Muscle of arm (tissue), 12 donors: ENCODE measurements around the gene CCNG2. TPM values are rescaled to one million over a fixed set of nuclear protein-coding genes. Genes with fewer than 3 reads are reported as not detected.

ENCODE experiments used
- DNase-seq: peaks from one replicate; pipeline ENCODE4 v3.0.0-alpha.2; 2013
- polyA plus RNA-seq, 12 donors: library from polyadenylated mRNA; unstranded; fragments of 120-200 nt; gene quantifications; one replicate each; pipeline ENCODE4 v1.2.1, GENCODE V29; 2013; ENCODE audit not compliant: insufficient read length in 12 of 12

CCNG2 gene
- polyA plus RNA-seq, 12 donors = 82.7 to 184 (median 135) TPM; not detected in 1

DNA sequence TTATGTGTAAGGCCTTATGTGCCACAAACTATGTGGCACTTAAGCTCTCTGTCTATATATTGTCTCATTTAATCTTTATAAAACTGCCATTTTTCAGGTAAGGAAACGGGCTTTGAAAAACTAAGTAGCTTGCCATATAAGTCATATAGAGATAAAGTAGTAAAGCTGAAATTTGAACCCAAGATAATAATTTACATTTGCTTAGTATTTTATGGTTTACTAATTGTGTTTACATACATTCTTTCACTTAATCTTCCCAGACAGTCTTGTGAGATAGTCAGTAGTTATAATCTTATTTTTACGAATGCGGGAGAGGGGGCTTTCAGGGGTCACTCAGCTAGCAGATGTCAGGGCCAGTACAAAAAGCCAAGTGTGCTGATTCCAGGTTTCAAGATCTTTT, 13.9 kb upstream of the CCNG2 start:
- no peak for DNase-seq

DNA sequence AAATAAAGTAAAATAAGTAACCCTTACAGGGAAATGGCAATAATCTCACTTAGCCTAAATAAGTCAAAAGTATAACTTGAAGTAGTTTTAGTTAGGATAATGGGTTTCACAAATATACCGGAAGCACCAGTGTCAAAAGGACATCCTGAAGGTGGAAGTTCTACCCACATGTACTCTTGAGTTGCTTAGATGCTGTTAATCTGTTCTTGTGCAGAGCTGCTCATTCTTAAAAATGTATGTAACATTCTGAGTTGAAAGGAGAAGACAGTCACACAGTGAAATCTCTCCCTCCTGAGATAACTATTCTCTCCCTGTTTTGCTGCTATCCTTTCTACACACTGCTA, 11.2 kb upstream of the CCNG2 start:
- DNase-seq = no peak

DNA sequence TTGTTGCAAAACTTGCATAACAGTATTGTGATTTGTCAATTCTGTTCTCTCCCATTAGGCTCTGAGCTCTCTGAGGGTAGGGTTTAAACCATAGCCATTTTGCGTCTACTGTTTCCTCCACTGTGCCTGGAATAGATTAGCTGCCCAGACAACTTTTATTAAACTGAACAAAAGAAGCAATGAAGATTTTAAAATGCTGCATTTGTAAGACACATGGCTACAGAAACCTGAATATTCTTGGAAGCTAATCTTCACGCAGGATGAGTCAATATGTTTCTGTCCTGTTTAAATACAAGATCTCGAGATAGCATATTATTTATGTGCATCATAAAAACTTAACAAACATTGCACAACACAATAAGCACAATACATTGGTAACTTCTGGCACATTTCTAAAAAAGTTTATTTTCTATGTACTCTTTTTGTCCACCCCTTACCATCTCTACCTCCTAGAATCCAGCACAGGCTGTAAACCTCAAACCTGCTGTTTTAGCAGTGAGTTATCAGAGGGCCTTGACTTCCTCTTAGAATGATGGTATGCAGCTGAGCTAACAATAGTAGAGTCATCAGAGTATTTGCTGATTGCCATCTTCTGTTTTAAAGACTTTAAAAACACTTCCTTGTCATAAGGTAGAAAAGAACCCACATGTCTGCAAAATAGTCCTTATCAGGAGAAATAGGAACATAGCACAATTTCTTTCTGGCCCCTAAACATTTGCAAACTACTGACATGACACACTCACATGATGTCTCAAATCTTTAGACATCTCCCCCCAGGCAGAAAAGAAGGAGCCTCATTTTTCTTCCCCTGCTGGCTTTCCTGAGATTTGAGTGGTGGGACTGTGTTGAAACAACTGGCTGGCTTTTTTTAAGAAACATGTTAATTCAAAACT, 10.6 kb upstream of the CCNG2 start:
- no peak for DNase-seq

GRCh38 chr4:77147079-77147782, 9.8 kb upstream of the CCNG2 start:
- no peak for DNase-seq

DNA sequence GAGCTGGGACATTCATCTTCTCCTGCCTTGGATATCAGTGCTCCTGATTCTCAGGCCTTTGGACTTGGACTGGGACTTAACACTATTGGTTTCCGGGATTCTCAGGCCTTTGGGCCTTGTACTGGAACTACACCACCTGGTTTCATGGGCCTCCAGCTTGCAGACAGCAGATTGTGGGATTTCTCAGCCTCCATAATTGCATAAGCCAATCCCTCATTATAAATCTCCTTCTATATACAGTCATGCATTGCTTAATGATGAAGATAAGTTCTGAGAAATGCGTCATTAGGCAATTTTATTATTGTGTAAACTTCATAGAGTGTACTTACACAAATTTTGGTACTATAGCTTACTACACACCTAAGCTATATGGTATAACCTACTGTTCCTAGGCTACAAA, 8.9 kb upstream of the CCNG2 start:
- no peak for DNase-seq

DNA sequence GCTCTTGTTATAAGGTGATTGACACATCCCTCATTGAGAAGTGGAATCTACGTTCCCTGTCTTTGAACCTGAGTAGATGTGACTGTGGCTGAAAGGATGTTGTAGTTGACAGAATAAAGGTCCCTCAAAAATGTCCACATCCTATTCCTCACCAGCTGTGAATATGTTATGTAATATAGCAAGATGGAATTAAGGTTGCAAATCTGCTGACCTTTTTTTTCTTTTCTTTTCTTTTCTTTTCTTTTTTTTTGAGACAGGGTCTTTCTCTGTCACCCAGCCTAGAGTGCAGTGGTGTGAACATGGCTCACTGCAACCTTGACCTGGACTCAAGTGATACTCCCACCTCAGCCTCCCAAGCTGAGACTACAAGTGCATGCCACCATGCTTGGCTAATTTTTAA, 7.2 kb upstream of the CCNG2 start:
- no peak for DNase-seq

DNA sequence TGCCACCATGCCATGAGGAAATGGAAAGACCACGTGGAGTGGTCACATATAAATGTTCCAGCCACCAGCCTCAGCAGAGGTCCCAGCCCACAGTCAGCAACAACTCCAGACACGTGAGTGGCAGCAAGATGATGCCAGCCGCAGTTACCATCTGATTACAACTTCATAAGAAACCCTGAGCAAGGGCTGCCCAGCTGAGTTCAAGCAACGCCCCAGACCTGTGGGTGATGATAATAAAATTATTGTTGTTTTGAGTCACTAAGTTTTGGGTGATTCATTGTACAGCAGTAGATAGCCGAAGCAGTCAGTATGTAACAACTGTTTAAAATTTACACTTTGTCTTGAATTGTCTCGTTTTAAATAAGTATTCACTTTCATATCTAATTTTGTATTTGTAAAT, 5.8 kb upstream of the CCNG2 start:
- no peak for DNase-seq

DNA sequence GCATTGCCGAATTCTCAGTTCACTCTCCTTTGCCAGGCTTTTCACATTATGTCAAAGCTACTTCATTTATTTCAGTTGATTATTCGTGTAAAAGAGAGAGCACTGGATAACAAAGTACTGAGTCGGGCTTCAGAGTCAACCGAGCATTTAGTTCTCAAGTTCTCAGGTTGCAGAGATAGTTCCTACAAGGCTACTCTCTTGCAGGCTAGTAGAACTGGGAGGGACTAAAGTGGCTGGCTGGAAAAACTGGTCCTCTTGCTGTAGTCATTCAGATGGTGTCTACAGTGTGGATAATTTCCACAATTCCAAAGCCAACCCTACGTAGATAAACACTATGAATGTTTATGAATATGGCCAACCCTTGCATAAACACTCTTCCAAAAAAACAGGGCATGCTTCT, 4.6 kb upstream of the CCNG2 start:
- no peak for DNase-seq

DNA sequence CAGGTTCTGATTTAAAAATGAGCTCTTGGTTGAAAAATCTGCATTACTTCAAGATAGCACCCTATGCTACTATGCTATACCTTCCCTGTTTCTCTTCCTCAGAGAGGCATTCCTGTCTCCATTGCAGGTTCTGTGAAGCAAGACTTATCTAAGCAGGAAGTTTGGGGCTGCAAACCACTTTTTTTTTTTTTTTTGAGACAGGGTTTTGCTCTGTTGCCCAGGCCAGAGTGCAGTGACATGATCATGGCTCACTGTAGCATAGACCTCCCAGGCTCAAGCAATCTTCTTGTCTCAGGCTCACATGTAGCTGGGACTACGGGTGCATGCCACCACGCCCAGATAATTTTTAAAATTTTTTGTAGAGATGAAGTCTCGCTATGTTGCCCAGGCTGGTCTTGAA, 4.0 kb upstream of the CCNG2 start:
- no peak for DNase-seq

DNA sequence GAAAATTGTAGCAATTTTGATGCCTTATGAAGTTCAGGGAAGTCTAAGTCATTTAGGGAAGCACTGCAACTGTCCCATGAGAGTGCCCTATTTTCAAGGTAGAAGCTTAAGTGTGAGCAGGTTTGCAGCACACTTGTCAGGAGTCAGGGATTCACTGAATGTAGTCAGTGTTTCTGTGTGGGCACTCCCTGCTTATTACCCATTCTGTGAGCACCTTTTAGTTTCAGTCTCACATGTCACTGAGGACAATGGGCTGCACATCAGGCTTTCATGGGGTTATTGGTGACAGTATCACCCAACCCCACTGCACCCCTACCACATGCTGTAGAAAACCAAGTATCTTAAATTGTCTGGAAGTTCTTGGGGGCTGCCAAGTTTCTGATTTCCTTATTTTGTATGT, 2.9 kb upstream of the CCNG2 start:
- no peak for DNase-seq

DNA sequence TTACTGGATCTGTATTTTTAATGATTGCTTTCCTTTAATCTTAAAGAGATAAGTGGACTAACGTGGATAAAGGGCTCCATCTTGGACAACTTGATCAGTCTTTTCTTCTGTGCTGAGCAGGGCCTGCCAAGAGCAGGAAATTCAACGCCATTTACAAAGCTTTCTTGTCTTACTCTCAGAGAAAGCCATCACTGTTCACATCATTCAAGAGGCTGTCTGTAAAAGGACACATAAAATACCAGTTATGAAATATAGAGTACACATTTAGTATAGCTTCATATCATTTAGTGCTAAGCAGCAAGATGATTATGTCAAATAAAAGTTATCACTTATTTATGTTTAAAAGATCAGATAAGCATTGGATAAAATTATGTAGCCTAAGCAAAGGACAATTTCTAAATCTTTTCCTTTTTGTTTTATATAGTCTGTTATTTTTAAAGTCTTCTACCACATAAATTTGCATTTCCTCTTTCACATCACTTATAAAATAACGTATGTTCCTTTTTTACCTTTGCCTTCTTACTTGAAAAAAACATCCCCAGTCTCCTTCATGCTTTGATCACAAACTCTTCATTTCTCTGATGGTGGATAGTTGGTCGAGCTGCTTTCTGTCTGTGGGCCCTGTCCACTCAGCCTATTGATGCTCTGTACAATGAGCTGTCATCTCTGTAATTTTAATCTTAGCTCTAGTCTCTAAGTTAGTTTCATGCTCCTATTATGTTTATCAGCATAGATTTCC, 2.1 kb upstream of the CCNG2 start:
- no peak for DNase-seq

DNA sequence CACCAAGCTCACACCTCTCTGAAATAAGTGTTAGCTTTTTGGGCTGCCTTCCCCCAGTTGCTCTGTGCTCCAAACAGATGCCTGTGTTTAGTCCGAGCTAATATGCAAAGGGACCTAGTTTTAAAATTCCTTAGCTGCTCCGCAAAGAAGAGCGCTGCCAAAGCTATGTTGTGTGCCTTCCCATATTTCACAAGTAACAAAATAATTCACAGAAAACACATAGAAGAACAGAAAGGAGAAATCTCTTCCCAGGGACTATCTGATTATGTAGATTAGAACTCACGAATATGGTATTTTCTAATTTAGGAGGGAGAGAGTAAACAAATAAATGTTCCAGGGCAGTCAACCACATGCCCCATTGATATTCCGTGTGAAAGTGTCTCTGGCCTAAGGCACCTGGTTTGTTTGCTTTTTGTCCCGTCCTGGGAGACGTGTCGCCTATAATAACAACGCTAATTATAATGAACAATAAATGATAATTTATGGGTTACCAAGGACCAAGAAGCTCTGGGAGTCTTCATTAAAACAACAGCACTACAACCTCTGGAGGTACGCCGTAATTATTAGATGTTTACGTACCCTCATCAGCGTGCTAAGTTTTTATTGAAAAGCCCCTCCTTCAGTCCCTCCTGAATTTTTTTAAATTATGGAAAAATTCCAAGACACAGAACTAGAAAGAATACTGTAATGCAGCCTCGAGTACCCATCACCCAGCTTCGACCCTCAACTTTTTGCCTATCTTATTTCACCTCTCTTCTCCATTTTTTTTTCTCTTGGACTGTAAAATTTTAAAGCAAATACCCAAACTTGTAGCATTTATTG, 1.2 kb upstream of the CCNG2 start:
- DNase-seq = peak; percentile 16

GRCh38 chr4:77156533-77156911, 485 bp upstream of the CCNG2 start:
- peak; percentile 99 for DNase-seq

DNA sequence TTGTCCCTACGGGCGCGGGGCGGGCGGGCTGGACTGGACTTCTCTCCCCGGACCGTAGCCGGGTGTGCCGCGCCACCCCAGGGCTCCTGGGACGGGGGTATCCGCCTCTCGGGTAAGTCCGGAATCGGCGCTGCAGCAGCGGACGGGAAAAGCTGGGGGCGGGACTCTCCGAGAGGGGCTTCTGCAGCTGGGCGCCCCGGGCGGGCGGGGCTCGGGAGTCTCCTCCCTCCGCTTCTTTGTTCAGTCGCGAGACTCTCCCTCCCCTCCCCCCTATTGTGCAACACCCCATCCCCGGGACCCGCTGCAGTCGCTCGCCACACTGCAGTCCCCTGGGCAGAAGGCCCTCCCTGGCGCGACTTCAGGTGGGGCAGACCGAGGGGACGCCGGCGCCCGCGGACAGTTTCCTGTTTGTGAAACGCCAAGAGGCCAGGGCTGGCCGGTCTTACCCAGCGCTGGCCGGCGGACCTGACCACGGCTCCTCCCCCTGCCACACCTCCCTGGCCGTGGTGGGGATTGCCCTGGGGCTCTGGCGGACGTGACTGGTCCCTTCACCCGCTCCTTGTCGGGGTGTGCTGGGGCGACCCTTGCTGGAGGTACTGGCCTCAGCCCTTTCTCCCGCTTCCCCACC, 966 bp downstream of the CCNG2 start:
- peak; percentile 92 for DNase-seq

DNA sequence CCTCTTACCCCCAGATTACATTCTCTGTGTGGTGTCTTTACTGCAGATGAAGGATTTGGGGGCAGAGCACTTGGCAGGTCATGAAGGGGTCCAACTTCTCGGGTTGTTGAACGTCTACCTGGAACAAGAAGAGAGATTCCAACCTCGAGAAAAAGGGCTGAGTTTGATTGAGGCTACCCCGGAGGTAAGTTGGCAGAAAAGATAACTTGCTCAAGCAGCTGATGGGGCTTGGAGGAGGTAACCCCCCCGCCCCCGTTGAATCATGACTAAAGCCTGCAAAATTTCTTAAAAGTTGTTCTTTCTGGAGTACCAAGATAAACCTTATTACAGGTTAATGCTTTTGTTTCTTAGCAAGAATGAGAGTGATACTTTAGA, 1.5 kb downstream of the CCNG2 start:
- no peak for DNase-seq

DNA sequence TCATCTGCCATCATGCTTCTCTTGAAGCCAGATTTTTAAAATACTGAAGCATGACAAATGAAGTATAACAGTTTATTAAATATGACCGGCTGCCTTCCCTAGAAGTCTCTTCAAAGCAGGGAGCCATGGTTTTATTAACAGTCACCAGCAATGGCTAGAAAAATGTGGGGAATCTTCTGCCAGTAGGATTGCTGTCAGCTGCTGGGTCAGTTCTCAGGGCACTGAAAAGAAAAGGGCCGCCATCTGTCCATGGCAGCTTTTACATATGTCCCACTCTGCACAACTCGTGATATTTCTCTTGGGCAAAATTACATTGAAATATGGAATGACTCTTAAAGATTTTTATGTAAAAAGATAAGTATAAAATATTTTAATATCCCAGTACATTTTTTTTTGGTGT, 2.8 kb downstream of the CCNG2 start:
- DNase-seq = no peak

GRCh38 chr4:77163641-77164040, 6.6 kb downstream of the CCNG2 start:
- DNase-seq = no peak

DNA sequence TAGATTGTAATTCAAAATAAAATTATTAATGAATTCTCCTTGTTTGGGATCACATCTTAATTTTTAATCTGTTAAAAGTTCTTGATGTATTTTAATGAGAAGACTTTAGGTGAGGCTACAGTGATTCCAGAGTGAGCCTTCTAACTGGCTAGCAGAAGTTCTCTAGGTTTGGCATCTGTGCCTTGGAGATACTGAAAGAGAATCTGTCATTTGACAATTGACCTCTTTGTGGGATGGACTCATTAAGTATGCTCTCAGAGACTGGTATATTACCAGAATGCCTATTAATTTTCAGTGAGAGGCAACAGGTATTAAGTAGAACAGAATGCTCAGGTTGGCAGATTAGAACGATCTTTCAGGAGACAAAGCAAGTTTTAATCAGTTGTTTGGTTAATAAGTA, 10.2 kb downstream of the CCNG2 start:
- DNase-seq = no peak

- no peak for DNase-seq
Observed at GRCh38 chr4:77167866-77168265, 10.9 kb downstream of the CCNG2 start.

DNA sequence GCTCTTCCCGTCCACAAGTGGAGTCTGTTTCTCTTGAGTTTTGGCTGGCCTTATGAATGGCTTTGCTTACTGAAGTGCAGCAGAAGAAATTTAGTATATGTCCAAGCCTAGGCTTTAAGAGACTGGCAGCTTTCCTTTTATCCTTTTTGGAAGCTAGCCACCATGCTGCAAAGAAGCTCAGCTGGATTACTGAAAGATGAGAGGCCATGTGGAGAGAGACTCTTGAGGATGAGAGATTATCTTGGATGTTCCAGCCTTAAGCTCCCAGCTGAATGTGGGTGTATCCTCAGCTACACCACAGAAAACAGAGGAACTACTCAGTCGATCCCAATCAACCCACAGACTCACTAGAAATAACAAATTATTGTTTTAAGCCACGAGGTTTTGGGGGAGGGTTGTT, 12.5 kb downstream of the CCNG2 start:
- no peak for DNase-seq

- DNase-seq = no peak
Observed at GRCh38 chr4:77170926-77171325, 13.9 kb downstream of the CCNG2 start.

GRCh38 chr4:77172336-77172735, 15.3 kb downstream of the CCNG2 start:
- no peak for DNase-seq
